HepG2 (cell line): ENCODE data around the gene EEFSEC. TPM values are rescaled to one million over a fixed set of nuclear protein-coding genes. Genes with fewer than 3 reads are reported as not detected.

Source experiments
- GTF2F1 ChIP-seq: fragments of 150-350 bp; IDR thresholded peaks from 2 replicates; pipeline ENCODE4 v1.6.1; 2014; ENCODE audit warnings: low read length
- HMG20A ChIP-seq: IDR thresholded peaks from 2 replicates; pipeline ENCODE4 v1.6.1; 2016; ENCODE audit warnings: borderline replicate concordance
- HOXD1 ChIP-seq: sonication (generic); formaldehyde crosslinking; IDR thresholded peaks from 2 replicates; pipeline ENCODE4 v1.5.0; 2020; ENCODE audit warnings: missing genetic modification reagents
- KLF6 ChIP-seq: IDR thresholded peaks from 2 replicates; pipeline ENCODE4 v1.8.0; 2016; ENCODE audit warnings: missing biosample characterization, missing genetic modification reagents
- KLF9 ChIP-seq: IDR thresholded peaks from 2 replicates; pipeline ENCODE4 v1.6.1; 2016; ENCODE audit warnings: low read depth
- MEIS1 ChIP-seq: sonication (generic); formaldehyde crosslinking; IDR thresholded peaks from 2 replicates; pipeline ENCODE4 v1.9.0; 2021; ENCODE audit warnings: mild to moderate bottlenecking, missing genetic modification reagents, moderate library complexity, borderline replicate concordance
- MTF2 ChIP-seq: sonication (generic); formaldehyde crosslinking; IDR thresholded peaks from 2 replicates; pipeline ENCODE4 v1.5.0; 2020; ENCODE audit warnings: missing genetic modification reagents, borderline replicate concordance
- NCOA5 ChIP-seq: sonication (generic); formaldehyde crosslinking; IDR thresholded peaks from 2 replicates; pipeline ENCODE4 v1.4.0; 2020; ENCODE audit warnings: missing genetic modification reagents
- SAFB2 ChIP-seq: sonication (generic); formaldehyde crosslinking; IDR thresholded peaks from 2 replicates; pipeline ENCODE4 v1.5.1; 2020; ENCODE audit warnings: missing genetic modification reagents, low read depth, mild to moderate bottlenecking, borderline replicate concordance
- SP4 ChIP-seq: sonication (generic); formaldehyde crosslinking; IDR thresholded peaks from 2 replicates; pipeline ENCODE4 v1.8.1; 2023; ENCODE audit warnings: mild to moderate bottlenecking, missing genetic modification reagents
- STAG1 ChIP-seq: sonication (generic); formaldehyde crosslinking; IDR thresholded peaks from 2 replicates; pipeline ENCODE4 v1.4.0; 2020; ENCODE audit warnings: missing genetic modification reagents
- TBP ChIP-seq: sonication (generic); formaldehyde crosslinking; IDR thresholded peaks from 2 replicates; pipeline ENCODE4 v1.5.0; 2020; ENCODE audit warnings: missing genetic modification reagents
- ZNF383 ChIP-seq: sonication (generic); formaldehyde crosslinking; IDR thresholded peaks from 2 replicates; pipeline ENCODE4 v1.4.0; 2020; ENCODE audit warnings: missing genetic modification reagents, mild to moderate bottlenecking, borderline replicate concordance
- ZNF564 ChIP-seq: sonication (generic); formaldehyde crosslinking; IDR thresholded peaks from 2 replicates; pipeline ENCODE4 v1.8.1; 2023; ENCODE audit warnings: mild to moderate bottlenecking, missing genetic modification reagents
- ZNF674 ChIP-seq: sonication (generic); formaldehyde crosslinking; IDR thresholded peaks from 2 replicates; pipeline ENCODE4 v1.5.0; 2020; ENCODE audit warnings: low read depth, mild to moderate bottlenecking, missing genetic modification reagents
- ZNF713 ChIP-seq: sonication (generic); formaldehyde crosslinking; IDR thresholded peaks from 2 replicates; pipeline ENCODE4 v1.4.0; 2020; ENCODE audit warnings: mild to moderate bottlenecking, missing genetic modification reagents
- ZNF761 ChIP-seq: sonication (generic); formaldehyde crosslinking; conservative IDR thresholded peaks from 2 replicates; pipeline ENCODE4 v1.4.0; 2020; ENCODE audit warnings: mild to moderate bottlenecking, missing genetic modification reagents
- ZSCAN9 ChIP-seq: IDR thresholded peaks from 2 replicates; pipeline ENCODE4 v1.6.1; 2016; ENCODE audit warnings: borderline replicate concordance
- polyA plus RNA-seq, 8 experiments: library from polyadenylated mRNA; depleted of rRNA in 3 of 8; stranded (reverse) in 7 of 8; unstranded in 1 of 8; fragments of >200 nt; fragmentation: Illumina TruSeq in 4 of 8; extraction: Trizol in 4 of 8; gene quantifications; 2 replicates each; pipeline versions ENCODE4 v1.2.1 to v1.2.3, GENCODE V29; 2011 to 2016; ENCODE audit warnings: low read depth in 4 of 8, missing spikeins in 1 of 8, mixed read lengths in 1 of 8; ENCODE audit not compliant: insufficient read depth in 1 of 8
- total RNA-seq, 5 experiments: library from RNA; depleted of rRNA; stranded (reverse); fragments of >200 nt; fragmentation: Illumina TruSeq; extraction: Trizol; gene quantifications; 2 replicates each; pipeline ENCODE4 v1.2.3, GENCODE V29; 2016; ENCODE audit warnings: low read depth in 1 of 5
- TF ChIP-seq, protein P1 (sequence below): sonication (generic); formaldehyde crosslinking; IDR thresholded peaks from 2 replicates; pipeline ENCODE4 v1.5.1; 2020; ENCODE audit warnings: missing genetic modification reagents, mild to moderate bottlenecking, borderline replicate concordance
- TF ChIP-seq, protein P2 (sequence below): fragments of 450-650 bp; IDR thresholded peaks from 2 replicates; pipeline ENCODE4 v1.6.1; 2017
- TF ChIP-seq, protein P3 (sequence below): sonication (generic); formaldehyde crosslinking; IDR thresholded peaks from 2 replicates; pipeline ENCODE4 v1.4.0; 2020; ENCODE audit warnings: missing genetic modification reagents
- TF ChIP-seq, protein P4 (sequence below): sonication (generic); formaldehyde crosslinking; IDR thresholded peaks from 2 replicates; pipeline ENCODE4 v1.5.0; 2020; ENCODE audit warnings: mild to moderate bottlenecking, missing genetic modification reagents
- TF ChIP-seq, protein P5 (sequence below): IDR thresholded peaks from 2 replicates; pipeline ENCODE4 v1.6.1; 2012; ENCODE audit warnings: inconsistent platforms

The EEFSEC gene
- total and polyA plus RNA-seq, 2 of the 13 experiments (the other 11 are each of a cell fraction or from before 2014, with no cell fraction given) = 6.4 to 24.2 TPM

DNA sequence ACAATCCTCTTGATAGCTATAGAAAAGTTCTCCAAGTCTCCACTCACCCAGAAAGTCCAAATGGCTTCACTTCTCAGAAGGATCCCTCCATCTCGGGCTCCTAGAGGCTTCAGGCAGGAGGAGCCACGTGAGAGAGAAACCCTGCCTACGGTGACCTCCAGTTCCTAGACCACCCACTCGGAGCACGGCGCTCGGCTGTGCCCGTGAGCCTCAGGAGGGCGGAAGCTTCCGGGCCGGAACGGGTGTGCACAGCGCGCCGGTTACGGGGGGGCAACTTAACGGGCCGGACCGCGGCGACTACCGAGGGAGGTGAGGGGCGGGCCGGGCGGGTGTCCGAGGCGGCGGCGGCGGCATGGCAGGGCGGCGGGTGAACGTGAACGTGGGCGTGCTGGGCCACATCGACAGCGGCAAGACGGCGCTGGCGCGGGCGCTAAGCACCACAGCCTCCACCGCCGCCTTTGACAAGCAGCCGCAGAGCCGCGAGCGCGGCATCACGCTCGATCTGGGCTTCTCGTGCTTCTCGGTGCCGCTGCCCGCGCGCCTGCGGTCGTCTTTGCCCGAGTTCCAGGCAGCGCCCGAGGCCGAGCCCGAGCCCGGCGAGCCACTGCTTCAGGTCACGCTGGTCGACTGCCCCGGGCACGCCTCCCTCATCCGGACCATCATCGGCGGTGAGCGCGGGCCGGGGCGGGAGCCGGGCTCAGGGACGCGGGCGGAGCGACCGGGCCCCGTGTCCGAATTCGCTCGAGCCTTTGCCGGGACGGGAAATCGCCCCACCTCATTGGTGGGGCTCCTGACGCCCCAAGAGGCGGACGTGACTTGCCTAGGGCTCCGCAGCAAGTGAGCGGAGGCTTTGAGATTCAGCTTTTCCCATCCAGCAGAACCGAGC is at the start of gene EEFSEC (continued):
- TF ChIP-seq NCOA5 (CRISPR knock-in tag) = no peak
- peak; percentile 69; the same call in 1 of the 2 replicates for TF ChIP-seq TBP (CRISPR knock-in tag)
- peak; percentile 40; the same call in 1 of the 2 replicates for TF ChIP-seq GTF2F1
- TF ChIP-seq, protein P1, sequence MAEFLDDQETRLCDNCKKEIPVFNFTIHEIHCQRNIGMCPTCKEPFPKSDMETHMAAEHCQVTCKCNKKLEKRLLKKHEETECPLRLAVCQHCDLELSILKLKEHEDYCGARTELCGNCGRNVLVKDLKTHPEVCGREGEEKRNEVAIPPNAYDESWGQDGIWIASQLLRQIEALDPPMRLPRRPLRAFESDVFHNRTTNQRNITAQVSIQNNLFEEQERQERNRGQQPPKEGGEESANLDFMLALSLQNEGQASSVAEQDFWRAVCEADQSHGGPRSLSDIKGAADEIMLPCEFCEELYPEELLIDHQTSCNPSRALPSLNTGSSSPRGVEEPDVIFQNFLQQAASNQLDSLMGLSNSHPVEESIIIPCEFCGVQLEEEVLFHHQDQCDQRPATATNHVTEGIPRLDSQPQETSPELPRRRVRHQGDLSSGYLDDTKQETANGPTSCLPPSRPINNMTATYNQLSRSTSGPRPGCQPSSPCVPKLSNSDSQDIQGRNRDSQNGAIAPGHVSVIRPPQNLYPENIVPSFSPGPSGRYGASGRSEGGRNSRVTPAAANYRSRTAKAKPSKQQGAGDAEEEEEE (CRISPR knock-in tag) = no peak
- no peak for TF ChIP-seq ZNF383 (CRISPR knock-in tag)
- TF ChIP-seq MEIS1 (CRISPR knock-in tag) = 0 out of 2 replicates have a peak, but pooled peaks have one; percentile 34
- TF ChIP-seq, protein P2, sequence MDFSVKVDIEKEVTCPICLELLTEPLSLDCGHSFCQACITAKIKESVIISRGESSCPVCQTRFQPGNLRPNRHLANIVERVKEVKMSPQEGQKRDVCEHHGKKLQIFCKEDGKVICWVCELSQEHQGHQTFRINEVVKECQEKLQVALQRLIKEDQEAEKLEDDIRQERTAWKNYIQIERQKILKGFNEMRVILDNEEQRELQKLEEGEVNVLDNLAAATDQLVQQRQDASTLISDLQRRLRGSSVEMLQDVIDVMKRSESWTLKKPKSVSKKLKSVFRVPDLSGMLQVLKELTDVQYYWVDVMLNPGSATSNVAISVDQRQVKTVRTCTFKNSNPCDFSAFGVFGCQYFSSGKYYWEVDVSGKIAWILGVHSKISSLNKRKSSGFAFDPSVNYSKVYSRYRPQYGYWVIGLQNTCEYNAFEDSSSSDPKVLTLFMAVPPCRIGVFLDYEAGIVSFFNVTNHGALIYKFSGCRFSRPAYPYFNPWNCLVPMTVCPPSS = no peak
- no peak for TF ChIP-seq MTF2
- TF ChIP-seq ZSCAN9 (CRISPR knock-in tag) = peak; percentile 75; the same call in 1 of the 2 replicates
- TF ChIP-seq, protein P3, sequence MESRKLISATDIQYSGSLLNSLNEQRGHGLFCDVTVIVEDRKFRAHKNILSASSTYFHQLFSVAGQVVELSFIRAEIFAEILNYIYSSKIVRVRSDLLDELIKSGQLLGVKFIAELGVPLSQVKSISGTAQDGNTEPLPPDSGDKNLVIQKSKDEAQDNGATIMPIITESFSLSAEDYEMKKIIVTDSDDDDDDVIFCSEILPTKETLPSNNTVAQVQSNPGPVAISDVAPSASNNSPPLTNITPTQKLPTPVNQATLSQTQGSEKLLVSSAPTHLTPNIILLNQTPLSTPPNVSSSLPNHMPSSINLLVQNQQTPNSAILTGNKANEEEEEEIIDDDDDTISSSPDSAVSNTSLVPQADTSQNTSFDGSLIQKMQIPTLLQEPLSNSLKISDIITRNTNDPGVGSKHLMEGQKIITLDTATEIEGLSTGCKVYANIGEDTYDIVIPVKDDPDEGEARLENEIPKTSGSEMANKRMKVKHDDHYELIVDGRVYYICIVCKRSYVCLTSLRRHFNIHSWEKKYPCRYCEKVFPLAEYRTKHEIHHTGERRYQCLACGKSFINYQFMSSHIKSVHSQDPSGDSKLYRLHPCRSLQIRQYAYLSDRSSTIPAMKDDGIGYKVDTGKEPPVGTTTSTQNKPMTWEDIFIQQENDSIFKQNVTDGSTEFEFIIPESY = peak; percentile 68
- 0 out of 2 replicates have a peak, but pooled peaks have one; percentile 24 for TF ChIP-seq KLF9 (CRISPR knock-in tag)
- TF ChIP-seq ZNF674 (CRISPR knock-in tag) = no peak
- TF ChIP-seq, protein P4, sequence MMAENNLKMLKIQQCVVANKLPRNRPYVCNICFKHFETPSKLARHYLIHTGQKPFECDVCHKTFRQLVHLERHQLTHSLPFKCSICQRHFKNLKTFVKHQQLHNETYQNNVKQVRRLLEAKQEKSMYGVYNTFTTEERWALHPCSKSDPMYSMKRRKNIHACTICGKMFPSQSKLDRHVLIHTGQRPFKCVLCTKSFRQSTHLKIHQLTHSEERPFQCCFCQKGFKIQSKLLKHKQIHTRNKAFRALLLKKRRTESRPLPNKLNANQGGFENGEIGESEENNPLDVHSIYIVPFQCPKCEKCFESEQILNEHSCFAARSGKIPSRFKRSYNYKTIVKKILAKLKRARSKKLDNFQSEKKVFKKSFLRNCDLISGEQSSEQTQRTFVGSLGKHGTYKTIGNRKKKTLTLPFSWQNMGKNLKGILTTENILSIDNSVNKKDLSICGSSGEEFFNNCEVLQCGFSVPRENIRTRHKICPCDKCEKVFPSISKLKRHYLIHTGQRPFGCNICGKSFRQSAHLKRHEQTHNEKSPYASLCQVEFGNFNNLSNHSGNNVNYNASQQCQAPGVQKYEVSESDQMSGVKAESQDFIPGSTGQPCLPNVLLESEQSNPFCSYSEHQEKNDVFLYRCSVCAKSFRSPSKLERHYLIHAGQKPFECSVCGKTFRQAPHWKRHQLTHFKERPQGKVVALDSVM (CRISPR knock-in tag) = peak; percentile 69
- no peak; the same call in 1 of the 2 replicates for TF ChIP-seq SAFB2 (CRISPR knock-in tag)
- TF ChIP-seq STAG1 (CRISPR knock-in tag) = peak; percentile 18
- peak; percentile 82; the same call in 1 of the 2 replicates for TF ChIP-seq ZNF761 (CRISPR knock-in tag)
- TF ChIP-seq, protein P5, sequence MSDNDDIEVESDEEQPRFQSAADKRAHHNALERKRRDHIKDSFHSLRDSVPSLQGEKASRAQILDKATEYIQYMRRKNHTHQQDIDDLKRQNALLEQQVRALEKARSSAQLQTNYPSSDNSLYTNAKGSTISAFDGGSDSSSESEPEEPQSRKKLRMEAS = peak; percentile 72; the same call in 1 of the 2 replicates
- TF ChIP-seq HMG20A (CRISPR knock-in tag) = 0 out of 2 replicates have a peak, but pooled peaks have one; percentile 44
- peak; percentile 77 for TF ChIP-seq SP4 (CRISPR knock-in tag)
- TF ChIP-seq HOXD1 (CRISPR knock-in tag) = peak; percentile 69; the same call in 1 of the 2 replicates
- peak; percentile 85 for TF ChIP-seq KLF6 (CRISPR knock-in tag)
- peak; percentile 81; the same call in 1 of the 2 replicates for TF ChIP-seq ZNF713 (CRISPR knock-in tag)
- TF ChIP-seq ZNF564 = peak; percentile 84
